Upper lobe of right lung (tissue), 1 donor: ENCODE results near the gene ZFP69B. TPM values are rescaled to one million over a fixed set of nuclear protein-coding genes. Genes with fewer than 3 reads are reported as not detected.

ENCODE experiments used
- ATAC-seq: fragments of 200-7000 bp; cut with Tn5 transposase; one replicate; pipeline ENCODE4 v1.9.1; 2020; ENCODE audit warnings: mild to moderate bottlenecking, moderate library complexity
- DNase-seq: peaks from one replicate; pipeline ENCODE4 v3.0.0-alpha.2; 2020
- H3K27ac ChIP-seq: fragments of 200-600 bp; one replicate; pipeline ENCODE4 v1.8.0; 2022
- H3K27me3 ChIP-seq: fragments of 200-600 bp; one replicate; pipeline ENCODE4 v1.8.0; 2022; ENCODE audit warnings: mild to moderate bottlenecking
- H3K36me3 ChIP-seq: fragments of 200-600 bp; one replicate; pipeline ENCODE4 v1.8.0; 2022
- H3K4me1 ChIP-seq: fragments of 200-600 bp; one replicate; pipeline ENCODE4 v1.8.0; 2022
- H3K4me3 ChIP-seq: fragments of 200-600 bp; one replicate; pipeline ENCODE4 v1.8.0; 2022; ENCODE audit warnings: mild to moderate bottlenecking
- H3K9me3 ChIP-seq: fragments of 200-600 bp; one replicate; pipeline ENCODE4 v1.8.0; 2022
- intact Hi-C: fragments of 100-400 bp; cut with DNase I; formaldehyde crosslinking; loops from one replicate; pipeline ENCODE4 v1.11.0; 2022
- total RNA-seq: library from RNA; stranded (reverse); fragmentation: NEBNext Ultra II Directional; extraction: Animal tissue kit (Norgen Biotek cat#: 25700); gene quantifications from one replicate; pipeline ENCODE4 v1.2.1, GENCODE V29; 2021
- TF ChIP-seq, protein P1 (sequence below): fragments of 200-600 bp; IDR thresholded peaks from one replicate; pipeline ENCODE4 v1.8.0; 2022; ENCODE audit warnings: antibody characterized with exemption
- donor health status: DM: no; HTN: yes; CAD: no; lungs with severe emphysema.

ZFP69B gene
- total RNA-seq, 1 donor from 2014 or later = 1.3 TPM

GRCh38 chr1:40438391-40439015, 11.8 kb upstream of the ZFP69B start:
- H3K4me3 ChIP-seq = no peak overlapping the region
- H3K9me3 ChIP-seq = no peaks in the 10 kb centered on the region
- DNase-seq = no peak
- intact Hi-C loops = no loop called here
- TF ChIP-seq, protein P1, sequence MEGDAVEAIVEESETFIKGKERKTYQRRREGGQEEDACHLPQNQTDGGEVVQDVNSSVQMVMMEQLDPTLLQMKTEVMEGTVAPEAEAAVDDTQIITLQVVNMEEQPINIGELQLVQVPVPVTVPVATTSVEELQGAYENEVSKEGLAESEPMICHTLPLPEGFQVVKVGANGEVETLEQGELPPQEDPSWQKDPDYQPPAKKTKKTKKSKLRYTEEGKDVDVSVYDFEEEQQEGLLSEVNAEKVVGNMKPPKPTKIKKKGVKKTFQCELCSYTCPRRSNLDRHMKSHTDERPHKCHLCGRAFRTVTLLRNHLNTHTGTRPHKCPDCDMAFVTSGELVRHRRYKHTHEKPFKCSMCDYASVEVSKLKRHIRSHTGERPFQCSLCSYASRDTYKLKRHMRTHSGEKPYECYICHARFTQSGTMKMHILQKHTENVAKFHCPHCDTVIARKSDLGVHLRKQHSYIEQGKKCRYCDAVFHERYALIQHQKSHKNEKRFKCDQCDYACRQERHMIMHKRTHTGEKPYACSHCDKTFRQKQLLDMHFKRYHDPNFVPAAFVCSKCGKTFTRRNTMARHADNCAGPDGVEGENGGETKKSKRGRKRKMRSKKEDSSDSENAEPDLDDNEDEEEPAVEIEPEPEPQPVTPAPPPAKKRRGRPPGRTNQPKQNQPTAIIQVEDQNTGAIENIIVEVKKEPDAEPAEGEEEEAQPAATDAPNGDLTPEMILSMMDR = peak; percentile 66
- no peaks in the 10 kb centered on the region for H3K27me3 ChIP-seq
- no peaks in the 10 kb centered on the region for H3K36me3 ChIP-seq
- H3K4me1 ChIP-seq = no peaks in the 10 kb centered on the region
- ATAC-seq = peak; percentile 76
- H3K27ac ChIP-seq = no peak overlapping the region

GRCh38 chr1:40439247-40439646, 11.0 kb upstream of the ZFP69B start:
- no peaks in the 10 kb centered on the region for H3K4me1 ChIP-seq
- H3K4me3 ChIP-seq = no peak overlapping the region
- no peak overlapping the region for H3K27ac ChIP-seq
- intact Hi-C loops = no loop called here
- H3K36me3 ChIP-seq = no peaks in the 10 kb centered on the region
- TF ChIP-seq, protein P1 = no peak
- no peaks in the 10 kb centered on the region for H3K27me3 ChIP-seq
- DNase-seq (no peak), ATAC-seq (peak; percentile 64)
- no peaks in the 10 kb centered on the region for H3K9me3 ChIP-seq

DNA sequence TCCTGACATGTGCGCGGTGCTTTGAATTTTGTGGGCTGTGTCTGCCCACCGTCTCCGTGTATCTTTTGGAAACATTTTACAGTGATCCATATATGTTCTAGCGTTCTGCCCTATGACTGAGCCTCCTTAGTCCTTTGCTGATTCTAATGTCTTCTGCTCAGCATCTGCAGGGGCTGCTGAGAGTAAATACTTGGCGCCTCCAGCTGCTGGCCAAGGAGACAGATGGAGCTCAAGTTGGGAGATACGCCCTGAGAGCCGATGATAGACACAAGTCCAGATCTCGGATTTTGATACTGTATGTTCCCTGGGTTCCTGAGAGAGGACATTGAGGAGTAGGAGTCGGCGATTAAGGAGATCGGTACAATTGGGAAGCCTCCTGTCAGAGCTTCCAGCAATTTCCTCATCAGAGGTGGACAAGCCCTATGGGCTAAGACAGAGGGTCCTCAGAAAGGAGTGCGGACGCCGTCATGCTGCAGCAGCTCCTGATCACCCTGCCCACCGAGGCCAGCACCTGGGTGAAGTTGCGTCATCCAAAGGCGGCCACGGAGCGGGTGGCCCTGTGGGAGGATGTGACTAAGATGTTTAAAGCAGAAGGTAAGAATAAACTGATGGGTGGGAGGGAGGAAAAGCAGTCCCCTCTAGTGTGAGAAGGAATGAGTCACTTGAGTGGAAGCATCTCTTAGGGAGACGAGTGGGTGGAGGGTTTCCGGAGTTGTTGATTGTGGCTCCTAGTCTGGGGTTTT, 390 bp downstream of the ZFP69B start:
- H3K4me3 ChIP-seq = peak overlapping the region; percentile 66
- H3K4me1 ChIP-seq = peaks cover 9% of the 10 kb centered on the region
- peak overlapping the region; percentile 69 for H3K27ac ChIP-seq
- H3K9me3 ChIP-seq = peaks cover 6% of the 10 kb centered on the region
- TF ChIP-seq, protein P1 = no peak
- no peaks in the 10 kb centered on the region for H3K36me3 ChIP-seq
- ATAC-seq = peak; percentile 15
- H3K27me3 ChIP-seq = no peaks in the 10 kb centered on the region
- no peak for DNase-seq
- intact Hi-C loops = no loop called here

GRCh38 chr1:40451238-40451585, 936 bp downstream of the ZFP69B start:
- ATAC-seq (no peak), DNase-seq (no peak)

GRCh38 chr1:40454873-40455272, 4.6 kb downstream of the ZFP69B start:
- H3K4me1 ChIP-seq = peaks cover 9% of the 10 kb centered on the region
- no peak for DNase-seq
- no peaks in the 10 kb centered on the region for H3K27me3 ChIP-seq
- ATAC-seq = no peak
- H3K36me3 ChIP-seq = no peaks in the 10 kb centered on the region
- no peak overlapping the region for H3K27ac ChIP-seq
- peaks cover 33% of the 10 kb centered on the region for H3K9me3 ChIP-seq
- H3K4me3 ChIP-seq = no peak overlapping the region
- TF ChIP-seq, protein P1 = no peak
- intact Hi-C loops = no loop called here

More at GRCh38 chr1:40451238-40451585, 936 bp downstream of the ZFP69B start:
- peaks cover 10% of the 10 kb centered on the region for H3K9me3 ChIP-seq
- no peak overlapping the region for H3K4me3 ChIP-seq
- H3K27ac ChIP-seq = no peak overlapping the region
- H3K36me3 ChIP-seq = no peaks in the 10 kb centered on the region
- TF ChIP-seq, protein P1 = no peak
- H3K27me3 ChIP-seq = no peaks in the 10 kb centered on the region
- peaks cover 9% of the 10 kb centered on the region for H3K4me1 ChIP-seq
- intact Hi-C loops = no loop called here
